SH-SY5Y (cell line): ENCODE data around the gene CACNA1E.

Source experiments
- GATA2 ChIP-seq: IDR thresholded peaks from 2 replicates; pipeline ENCODE4 v1.6.1; 2011; ENCODE audit warnings: mild to moderate bottlenecking, low read depth, low read length
- GATA3 ChIP-seq: IDR thresholded peaks from 2 replicates; pipeline ENCODE4 v1.6.1; 2011; ENCODE audit warnings: low read depth, mild to moderate bottlenecking, low read length, moderate library complexity

DNA sequence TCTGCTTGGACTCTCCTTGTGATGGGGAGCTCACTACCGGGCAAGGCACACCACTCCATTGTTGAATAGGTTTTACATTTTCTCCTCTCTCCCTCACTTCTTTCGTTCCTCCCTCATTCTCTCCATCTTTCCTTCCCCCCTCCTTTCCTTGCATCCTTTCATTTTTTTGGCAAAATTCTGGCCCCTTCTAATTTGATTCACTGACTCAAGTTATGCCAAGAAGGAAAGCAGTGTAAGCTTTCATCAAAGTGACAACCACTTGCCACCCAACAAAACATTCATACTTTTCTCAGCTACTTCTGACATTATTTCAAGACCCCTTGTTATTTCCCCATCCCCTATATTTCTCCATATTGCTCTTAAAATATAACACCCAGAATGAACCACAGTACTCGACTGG is 68.4 kb downstream of the CACNA1E start:
- TF ChIP-seq GATA3 (no peak), GATA2 (no peak)
